Daoy (cell line): ENCODE data around the gene WDR90. TPM values are rescaled to one million over a fixed set of nuclear protein-coding genes. Genes with fewer than 3 reads are reported as not detected.
"Not testable (repeated sequence)": the region's sequence is repeated elsewhere in the genome, so short reads cannot be mapped to it uniquely, and the experiment has no call there.

Source experiments
- DNase-seq: peaks from one replicate; pipeline ENCODE4 v3.0.0-alpha.2; 2015; ENCODE audit warnings: low read depth
- total RNA-seq: library from RNA; depleted of rRNA; stranded (reverse); fragments of >200 nt; shearing (Covaris generic); gene quantifications from 2 replicates; pipeline ENCODE4 v1.2.3, GENCODE V29; 2014

The WDR90 gene
- total RNA-seq, 1 experiment from 2014 or later = 11.7 TPM

DNA sequence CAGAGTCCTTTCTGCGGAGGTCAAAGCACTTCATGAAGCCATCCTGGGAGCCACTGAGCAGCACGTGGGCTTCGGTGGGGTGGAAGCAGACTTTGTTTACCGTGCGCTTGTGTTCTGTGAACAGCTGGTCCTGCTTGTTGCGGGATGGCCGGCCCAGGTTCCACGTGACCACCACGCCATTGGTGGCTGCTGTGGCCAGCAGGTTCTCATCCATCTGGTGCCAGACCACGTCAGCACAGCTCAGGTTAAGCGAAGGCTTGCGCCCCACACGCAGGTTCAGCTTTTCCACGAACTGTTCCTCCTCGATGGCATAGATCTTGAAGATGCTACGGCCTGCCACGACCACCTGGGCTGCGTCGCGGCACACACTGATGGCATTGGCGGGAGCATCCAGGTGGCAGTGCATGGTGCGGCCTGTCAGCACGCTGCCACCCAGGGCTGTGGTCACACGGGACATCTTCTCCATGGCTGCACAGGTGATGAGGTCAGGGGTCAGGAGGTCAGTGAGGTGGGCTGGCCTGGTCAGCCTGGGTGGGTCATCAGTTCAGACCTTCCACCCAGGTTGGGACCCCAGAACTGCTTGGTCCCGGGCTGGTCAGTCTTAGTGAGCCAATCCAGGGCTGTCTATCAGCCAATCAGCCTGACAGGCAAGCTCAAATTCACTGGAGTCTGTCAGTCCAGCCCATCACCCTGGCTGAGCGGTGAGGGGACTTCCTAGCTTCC lies 40.2 kb downstream of the WDR90 start:
- DNase-seq = no peak

DNA sequence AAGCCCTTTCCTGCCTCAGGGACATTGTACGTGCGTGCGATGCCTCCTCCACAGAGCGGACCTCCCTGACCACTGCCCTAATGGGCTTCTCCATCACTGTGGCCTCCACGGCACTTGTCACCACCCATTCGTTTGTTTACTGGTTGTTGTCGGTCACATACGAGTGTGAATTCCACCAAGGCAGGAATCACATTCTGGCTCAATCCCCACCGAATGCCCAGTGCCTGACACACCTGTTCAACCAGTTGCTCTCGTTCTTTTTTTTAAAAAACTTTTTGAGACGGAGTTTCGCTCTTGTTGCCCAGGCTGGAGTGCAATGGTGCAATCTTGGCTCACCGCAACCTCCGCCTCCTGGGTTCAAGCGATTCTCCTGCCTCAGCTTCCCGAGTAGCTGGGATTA lies 42.1 kb downstream of the WDR90 start:
- DNase-seq = not testable (repeated sequence)

DNA sequence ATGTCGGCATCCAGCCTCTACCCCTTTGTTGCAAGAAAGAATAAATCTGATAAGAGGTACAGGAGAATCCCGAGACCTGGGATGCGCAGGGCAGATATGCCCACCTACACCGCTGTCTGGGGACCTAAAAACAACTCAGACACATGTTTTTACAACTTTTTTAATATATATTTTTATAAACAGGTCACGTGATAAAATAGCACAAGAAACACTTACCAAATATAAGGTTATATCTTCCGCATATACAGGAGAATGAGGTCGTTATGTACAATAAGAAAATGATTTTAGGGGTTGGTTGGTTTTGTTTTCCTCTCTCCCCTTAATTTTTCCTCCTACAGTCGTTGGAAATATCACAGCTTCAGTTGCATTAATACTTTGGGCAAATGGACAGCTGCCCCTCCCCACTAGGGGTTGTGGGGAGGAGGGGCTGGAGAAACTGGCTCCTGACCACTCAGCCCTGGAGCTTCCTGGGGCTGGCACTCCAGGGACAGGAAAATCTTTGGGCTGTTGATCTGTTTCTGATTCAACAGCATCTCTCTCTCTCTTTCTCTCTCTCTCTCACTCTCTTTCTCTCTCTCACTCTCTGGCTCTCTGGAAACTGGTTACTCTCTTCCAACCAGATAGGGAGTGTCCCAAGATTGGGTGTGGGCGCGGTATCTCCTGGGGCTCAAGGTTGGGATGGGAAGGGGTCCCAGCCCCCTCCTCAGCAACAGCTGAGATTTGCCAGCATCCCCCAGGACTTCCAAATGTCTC lies 43.4 kb downstream of the WDR90 start:
- no peak for DNase-seq

DNA sequence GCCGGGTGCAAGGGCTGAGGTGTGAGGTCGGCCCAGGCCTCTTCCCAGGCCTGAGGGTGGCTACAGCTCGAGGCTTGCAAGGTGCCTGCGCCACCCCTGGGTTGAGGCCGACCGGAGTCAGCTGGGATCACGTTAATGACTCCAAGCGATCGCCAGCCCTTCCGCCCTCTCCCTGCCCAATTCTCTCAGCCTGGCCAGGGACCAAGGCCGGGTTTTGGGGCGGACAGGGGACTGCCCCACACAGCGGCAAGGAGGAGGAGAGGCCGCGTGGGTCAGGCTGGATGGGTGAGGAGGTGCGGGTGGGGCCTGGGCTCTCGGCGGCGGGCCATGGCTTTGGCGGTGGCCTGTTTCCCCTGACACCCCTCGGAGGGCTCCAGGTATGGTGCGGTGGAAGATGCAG lies 44.2 kb downstream of the WDR90 start:
- DNase-seq = no peak

DNA sequence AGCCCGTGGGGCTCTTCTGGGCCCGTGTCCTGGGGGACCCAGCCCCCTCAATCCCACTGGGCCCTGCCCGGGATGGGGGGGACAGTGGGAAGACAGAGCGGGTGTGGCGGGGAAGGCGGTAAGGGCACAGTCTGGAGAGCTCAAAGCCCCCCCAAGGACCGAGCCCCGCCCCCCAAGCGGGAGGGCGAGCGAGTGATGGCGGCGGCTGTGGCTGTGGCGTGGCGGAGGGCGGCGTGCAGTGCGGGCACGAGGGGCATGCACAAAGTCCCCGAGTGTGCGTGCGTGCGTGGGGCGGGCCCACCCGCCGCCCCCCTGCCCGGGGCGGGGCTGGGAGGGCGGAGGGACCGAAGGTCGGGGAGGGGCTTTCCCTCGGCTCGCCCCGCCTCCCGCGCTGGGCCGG lies 44.6 kb downstream of the WDR90 start:
- no peak for DNase-seq

DNA sequence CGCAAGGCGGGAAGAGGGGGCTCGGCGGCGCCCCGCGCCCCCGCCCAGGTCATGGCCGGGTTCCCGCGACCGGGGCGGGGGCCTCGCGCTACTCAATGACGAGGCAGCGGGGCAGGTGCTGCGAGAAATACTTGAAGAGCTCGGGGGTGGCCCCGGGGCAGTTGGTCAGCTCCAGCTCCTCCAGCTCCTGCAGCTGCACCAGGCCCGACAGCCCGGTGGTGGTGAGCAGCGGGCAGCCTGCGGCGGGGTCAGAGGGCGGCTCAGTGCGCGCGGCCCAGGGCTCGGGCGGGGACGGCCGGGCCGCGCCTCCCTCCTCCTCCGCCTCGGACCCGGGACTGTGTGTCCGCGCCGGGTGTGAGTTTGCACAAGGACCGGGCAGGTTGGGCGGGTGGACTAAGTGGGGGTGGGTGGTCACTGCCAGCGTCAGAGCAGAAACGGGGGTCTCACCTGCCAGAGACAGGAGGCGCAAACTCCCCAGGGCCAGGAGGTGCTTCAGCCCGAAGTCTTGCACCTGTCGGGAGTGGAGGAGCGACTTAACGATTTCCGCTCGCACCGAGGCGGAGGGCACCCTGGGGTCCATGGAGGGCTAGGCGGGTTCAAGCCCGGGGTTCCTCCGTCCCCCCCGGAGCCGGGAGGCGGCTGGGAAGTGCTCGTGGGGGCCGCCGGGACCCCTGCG lies 45.2 kb downstream of the WDR90 start:
- no peak for DNase-seq

DNA sequence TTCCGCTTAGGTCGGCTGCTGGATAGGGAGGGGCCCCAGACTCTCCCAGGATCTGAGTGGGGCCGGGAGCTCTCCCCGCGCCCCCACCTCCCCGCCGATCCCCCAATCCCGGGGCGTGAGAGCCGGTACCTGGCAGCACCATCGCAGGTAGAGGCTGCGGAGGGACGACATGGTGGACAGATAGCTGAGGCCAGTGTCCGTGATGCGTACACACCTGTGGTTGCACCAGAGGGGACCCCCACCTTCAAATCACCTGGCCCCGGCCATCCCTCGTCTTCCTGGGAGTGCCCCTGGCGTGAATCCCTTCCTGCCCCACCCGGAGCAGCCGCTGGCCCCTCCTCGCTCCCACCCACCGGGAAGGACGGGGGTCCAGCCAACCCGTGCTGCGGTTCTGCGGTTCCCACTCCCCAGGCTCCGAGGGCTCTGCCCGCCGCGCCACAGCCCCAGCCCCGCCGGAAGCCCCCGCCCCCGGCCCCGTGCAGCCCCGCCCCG lies 45.7 kb downstream of the WDR90 start:
- no peak for DNase-seq

DNA sequence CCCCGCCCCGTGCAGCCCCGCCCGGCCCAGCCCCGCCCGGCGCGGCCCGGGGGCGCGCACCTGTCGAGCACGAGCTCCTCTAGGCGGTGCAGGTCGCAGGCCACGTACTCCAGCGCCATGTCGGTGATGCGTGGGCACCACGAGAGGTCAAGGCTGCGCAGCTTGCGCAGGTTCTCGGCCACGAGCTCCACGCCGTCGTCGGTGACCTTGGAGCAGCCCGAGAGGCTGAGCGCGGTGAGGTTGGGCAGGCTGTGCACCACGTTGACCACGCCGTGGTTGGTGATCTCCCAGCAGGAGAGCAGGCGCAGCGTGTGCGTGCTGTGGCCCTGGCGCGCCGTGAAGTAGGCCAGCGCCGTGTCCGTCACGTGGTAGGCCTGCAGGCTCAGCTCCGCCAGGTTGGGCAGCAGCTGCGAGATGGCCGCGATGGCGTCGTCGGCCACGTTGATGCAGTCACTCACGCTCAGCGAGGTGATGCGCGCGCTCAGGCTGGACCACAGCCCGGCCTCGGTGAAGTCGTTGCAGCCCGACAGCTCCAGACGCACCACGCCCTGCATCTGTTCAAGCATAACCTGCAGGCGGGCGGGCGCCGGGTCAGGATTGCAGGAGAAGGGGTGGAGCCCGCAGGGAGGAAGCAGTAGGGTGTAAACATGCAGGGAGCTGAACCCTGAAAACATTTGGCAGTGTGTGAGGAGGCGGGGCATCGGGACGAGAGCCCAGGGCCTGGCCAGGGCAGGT lies 46.4 kb downstream of the WDR90 start:
- peak; percentile 57 for DNase-seq

DNA sequence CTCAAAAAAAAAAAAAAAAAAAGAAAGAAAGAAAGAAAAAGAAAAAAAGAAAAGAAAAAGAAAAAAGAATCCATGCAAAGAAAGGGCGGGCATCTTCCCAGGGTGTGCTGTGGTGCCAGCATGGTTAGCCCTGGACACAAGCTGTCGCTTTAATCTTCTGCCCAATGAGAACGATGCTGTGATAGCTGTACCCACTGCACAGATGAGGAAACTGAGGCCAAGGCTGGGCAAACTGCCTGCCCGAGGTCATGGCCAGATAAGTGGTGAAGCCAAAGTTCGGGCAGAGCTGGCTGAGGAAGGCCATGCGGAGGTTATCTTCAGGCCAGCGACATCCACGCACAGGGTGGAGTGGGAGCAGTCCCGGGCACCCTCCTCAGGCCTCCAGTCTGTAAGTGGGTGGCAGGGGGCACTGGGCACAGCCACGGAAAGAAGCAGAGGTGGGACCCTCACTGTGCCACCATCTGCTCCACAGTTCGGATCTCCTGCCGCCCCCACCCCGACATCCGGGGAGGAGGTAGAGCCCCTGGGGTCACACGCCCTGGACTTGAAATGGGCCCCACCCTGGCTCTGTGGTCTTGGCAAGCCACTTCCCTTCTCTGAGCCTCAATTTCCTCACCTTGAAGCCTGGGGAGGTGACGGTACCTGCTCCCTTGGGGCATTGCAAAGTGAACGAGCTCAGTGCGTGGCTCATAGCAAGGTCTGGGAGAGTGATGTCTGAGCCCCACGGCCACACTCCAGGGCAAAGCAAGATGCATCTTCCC lies 49.9 kb downstream of the WDR90 start:
- DNase-seq = no peak

DNA sequence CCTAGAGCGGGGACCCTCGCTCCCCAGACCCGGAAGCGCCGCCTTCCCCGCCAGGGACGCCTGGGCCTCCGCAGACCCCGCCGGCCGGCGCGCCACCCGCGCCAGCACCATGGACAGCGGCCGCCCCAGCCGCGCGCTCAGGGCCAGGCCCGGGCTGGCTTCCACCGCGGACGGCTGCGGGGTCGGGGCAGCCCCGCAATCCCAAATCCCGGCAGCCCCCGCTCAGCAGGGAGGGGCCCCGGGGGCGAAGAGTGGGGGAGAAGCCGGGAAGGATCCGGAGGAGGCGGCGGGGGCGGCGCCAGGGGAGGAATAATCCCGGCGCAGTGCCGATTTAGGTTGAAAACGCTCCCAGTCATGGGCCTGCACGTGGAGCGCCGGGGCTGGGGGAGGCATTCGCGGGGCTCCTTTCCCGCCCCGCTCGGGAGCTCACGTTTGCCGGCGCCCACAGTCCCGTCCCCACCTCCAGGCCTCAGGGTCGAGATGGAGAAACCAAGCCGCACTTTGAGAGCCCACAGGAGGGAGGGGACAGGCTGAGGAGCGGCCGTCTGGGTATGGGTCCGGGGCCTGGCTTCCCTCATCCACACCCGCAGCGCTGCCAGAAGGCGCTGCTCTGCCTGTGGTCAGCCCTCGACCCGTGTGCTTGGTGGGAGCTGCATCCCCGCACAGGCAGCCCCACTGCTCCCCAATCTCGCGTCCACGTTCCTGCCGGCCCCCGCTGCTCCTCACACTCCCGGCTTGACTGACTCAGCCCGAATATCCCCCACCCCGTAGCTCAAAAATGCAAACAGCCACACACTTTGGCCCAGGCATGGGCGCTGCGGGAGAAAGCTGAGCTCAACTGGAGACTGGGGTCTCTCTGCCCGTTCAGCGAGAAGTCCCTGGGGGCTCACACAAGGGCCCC lies 51.8 kb downstream of the WDR90 start:
- no peak for DNase-seq

DNA sequence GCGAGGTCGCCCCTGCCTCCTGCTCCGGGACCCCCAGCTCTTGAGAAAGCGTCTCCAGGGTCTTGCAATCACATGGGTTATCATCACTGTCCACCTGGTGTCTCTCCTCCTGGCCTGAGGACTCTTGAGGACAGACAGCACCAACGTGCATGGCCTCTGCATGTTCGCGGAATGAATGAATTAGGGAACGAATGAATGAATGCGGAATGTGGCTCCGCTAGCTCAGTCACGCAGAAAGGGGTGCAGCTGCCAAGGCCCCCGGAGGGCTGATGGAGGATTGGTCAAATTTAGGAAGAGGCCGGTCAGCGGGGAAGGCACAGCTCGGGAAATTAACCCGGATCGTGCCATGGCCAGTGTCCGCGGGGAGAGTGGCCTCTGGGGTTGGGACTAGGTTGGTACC lies 53.2 kb downstream of the WDR90 start:
- no peak for DNase-seq

DNA sequence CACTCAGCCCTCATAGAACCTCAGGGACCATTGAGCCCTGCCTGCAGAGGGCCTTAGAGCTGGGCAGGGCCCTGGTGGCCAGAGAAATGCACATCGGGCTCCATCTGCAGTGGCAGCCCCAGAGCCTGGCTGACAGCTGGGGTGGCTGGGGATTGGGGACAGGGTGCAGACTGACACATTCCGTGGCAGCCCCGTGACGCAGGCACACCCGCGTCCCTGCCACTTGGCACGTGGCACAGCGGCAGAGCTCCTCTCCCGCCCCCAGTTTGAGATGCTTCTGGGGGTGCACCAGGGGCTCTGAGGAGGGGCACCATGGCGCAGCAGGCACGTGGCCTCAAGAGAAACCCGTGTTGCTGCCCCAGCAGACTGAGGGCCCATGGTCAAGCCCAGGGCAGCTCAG lies 54.2 kb downstream of the WDR90 start:
- no peak for DNase-seq

DNA sequence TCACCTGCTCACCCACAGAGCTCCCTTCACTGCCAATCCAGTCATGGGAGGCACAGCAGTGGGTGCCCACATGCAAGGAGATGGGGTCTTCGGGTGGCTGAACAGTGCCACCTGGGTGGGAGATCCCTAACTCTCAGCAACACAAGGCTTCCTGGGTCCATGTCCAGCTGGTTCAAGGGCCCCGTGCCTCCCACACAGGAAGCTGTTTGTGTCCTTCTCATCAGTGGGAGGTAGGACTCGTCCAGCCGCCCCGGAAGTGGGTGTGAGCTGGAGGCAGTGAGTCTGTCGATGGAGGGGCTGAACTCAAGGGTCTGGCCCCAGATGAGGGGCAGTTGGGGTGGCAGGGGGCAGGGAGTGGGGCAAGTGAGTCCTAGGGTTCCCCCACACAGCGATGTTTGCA lies 54.9 kb downstream of the WDR90 start:
- no peak for DNase-seq

DNA sequence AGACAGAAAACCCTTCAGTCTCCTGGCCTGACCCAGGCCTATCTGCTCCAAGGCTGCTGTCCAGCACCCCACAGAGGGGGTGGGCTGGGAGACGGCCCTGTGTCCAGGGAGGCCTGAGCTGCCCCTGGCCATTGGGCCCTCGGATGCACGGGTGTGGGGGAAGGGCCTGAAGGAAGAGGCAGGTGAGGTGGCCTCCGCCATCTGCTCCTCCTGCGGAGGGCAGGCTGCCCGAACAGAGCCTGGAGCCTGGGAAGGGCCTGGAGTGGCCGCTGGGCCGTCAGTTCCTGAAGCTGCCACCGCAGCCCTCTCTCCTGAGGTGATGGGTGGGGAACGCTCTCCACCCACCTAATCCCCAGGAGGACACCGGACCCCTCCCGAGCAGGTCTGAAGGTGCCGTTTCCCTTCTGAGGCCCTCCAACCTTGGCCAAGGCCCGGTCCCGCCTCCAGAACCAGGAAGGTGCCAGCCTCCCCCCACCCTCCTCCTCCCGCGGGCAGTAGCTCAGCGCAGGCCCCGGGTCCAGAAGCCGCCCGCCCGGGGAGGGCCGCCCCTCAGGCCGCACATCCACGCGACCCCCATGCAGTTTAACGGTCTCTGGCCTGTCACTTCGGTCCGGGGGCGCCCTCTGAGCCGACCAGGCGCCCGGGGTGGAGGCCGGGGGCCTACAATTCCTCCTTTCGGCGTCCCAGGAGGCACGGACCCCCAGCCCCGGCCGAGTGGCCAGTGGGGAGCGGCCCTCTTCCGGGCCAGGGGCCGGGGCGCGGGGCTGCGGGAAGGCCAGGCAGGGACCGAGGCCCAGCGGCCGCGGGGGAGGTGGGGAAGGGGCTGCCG lies 55.6 kb downstream of the WDR90 start:
- DNase-seq = no peak

DNA sequence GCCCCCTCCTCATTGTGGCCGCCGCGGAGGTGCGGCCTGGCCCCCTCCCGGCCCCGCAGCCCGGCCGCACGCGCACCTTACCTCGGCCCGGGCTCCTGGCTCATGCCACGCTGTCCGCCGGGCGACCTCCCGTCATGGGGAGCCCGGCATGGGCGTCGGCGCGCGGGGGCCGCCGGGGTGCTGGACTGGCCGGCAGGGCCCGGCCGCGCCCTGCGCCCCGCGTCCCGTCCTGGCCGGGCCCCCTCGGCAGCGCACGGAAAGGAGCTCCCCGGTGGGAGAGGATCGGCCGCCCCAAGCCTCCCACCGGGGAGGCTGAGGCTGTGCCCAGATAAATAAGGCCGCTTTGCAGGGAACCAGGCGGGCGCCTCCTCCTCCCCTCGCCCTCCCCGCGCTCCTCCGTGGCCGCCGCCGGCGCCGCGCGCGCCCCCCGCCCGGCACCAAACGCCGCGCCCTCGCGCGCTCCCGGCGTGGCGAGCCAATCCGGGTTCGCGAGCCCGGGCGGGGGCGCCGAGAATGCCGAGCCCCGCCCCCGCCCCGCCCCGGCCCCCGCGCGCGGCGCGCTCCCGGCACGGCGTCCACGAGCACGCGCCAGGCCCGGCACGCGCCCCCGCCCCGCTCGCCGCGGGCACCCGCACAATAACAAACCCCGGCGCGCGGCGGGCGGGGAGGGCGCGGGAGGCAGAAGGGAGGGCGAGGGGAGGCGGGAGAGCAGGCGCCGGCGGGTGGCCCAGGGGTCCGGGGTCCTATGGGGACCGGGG lies 56.4 kb downstream of the WDR90 start, which contains the start of gene FBXL16:
TSS of gene FBXL16 (minus strand) at position 371 of the 758 bp plus-strand sequence. CDS start 8,396 bp downstream, outside the sequence.
- DNase-seq = no peak

DNA sequence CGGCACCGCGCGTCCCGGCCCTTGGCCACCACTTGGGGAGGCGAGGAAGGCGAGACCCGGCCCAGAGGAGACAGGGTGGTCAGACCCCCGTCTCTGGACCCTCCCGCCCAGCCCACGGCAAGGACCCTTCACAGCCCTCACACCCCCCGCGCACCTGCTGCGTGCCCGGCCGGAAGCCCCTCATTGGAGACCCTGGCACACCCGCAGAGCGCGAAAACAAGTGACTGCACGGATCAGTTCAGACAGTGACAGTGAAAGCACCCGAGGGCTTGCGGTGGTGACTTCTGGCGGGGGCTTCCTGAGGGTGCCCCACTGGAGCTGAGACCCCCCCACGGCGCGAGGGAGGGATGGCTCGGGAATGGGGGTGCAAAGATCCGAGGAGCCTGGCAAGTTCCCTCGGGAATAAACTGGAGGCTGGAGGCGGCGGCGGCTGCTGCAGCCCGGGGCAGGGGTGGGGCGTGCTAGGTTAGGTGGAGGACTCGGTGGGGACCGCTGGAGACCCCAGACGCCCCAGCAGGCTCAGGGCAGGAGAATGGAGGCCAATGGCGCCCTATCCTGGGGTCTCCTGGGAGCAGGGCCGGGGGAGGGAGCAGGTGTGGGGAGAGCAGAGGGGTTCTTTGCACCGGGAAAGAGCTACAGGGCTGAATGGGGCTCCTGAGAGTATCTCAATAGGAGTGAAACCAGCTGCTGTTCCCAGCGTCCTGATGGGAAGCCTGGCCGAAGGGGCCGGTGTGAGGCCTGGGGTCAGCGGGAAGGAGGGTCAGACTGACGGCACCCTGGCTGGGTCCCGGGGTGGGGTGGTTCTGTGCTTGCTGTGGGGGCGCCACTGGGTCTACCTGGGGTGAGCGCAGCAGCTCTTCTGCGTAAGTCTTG lies 57.3 kb downstream of the WDR90 start:
- no peak for DNase-seq

DNA sequence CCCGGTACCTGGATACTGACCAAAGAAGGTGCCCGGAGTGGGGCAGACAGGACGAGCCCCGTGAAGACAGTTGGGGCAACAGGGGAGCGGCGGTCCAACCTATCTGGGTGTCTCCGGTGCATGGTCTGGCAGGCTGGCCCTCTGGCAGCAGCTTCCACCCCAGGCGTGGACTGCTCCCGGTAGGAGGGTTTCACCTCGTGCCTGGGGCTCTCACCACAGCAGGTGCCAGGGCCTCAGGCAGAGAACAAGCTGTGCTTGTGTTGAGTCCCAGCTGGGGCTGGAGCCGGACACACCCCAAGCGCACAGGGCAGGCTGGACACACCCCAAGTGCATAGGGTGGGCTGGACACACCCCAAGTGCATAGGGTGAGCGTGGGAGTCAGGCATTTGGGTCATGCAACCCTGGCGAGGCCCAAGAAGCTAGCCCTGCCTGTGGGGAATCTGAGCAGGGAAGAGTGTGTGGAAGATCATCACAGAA lies 57.9 kb downstream of the WDR90 start:
- no peak for DNase-seq
